SK-N-SH (cell line): Measurements from ENCODE around the gene UMODL1.

Experiments used
- CTCF ChIP-seq: fragments of 200-600 bp; sonication (generic); IDR thresholded peaks from 2 replicates; pipeline ENCODE4 v1.6.1; 2017; ENCODE audit warnings: antibody characterized with exemption, mild to moderate bottlenecking, moderate library complexity
- EP300 ChIP-seq, 2 experiments: IDR thresholded peaks; 2 replicates each; pipeline versions ENCODE4 v1.4.0 to v1.6.1; 2012; ENCODE audit warnings: borderline replicate concordance in 1 of 2, low read depth in 1 of 2, low read length in 1 of 2
- MEF2A ChIP-seq: IDR thresholded peaks from 2 replicates; pipeline ENCODE4 v1.4.0; 2012; ENCODE audit warnings: low read depth, borderline replicate concordance
- NFIC ChIP-seq: IDR thresholded peaks from 2 replicates; pipeline ENCODE4 v1.4.0; 2012; ENCODE audit warnings: borderline replicate concordance
- POLR2AphosphoS5 ChIP-seq: IDR thresholded peaks from 2 replicates; pipeline ENCODE4 v1.6.1; 2012; ENCODE audit warnings: low read depth, low read length
- REST ChIP-seq: IDR thresholded peaks from 2 replicates; pipeline ENCODE4 v1.6.1; 2012; ENCODE audit warnings: mild to moderate bottlenecking, low read depth, low read length, moderate library complexity
- RFX5 ChIP-seq: IDR thresholded peaks from 2 replicates; pipeline ENCODE4 v1.6.1; 2012; ENCODE audit warnings: mild to moderate bottlenecking, improper control_type of control experiment, low read length
- TAF1 ChIP-seq: IDR thresholded peaks from 2 replicates; pipeline ENCODE4 v1.6.1; 2012; ENCODE audit warnings: low read depth, mild to moderate bottlenecking, low read length, moderate library complexity, borderline replicate concordance
- USF2 ChIP-seq: fragments of 150-350 bp; IDR thresholded peaks from 2 replicates; pipeline ENCODE4 v1.6.1; 2017; ENCODE audit warnings: antibody characterized with exemption, low read length, low read depth, borderline replicate concordance
- YY1 ChIP-seq: IDR thresholded peaks from 2 replicates; pipeline ENCODE4 v1.4.0; 2012; ENCODE audit warnings: low read depth, mild to moderate bottlenecking

- TF ChIP-seq EP300 (IDR thresholded peaks at IDR 0.05; ENCODE audit: borderline replicate concordance in 1 of 2, low read depth in 1 of 2, low read length in 1 of 2) (no peak), CTCF (no peak), REST (no peak), YY1 (no peak), POLR2AphosphoS5 (no peak), TAF1 (no peak), RFX5 (no peak), MEF2A (no peak), USF2 (no peak), NFIC (no peak)
Observed at GRCh38 chr21:42027822-42028765, 43.0 kb upstream of the UMODL1 start.
